ENCODE measurements around the gene BAD.

The BAD gene

DNA sequence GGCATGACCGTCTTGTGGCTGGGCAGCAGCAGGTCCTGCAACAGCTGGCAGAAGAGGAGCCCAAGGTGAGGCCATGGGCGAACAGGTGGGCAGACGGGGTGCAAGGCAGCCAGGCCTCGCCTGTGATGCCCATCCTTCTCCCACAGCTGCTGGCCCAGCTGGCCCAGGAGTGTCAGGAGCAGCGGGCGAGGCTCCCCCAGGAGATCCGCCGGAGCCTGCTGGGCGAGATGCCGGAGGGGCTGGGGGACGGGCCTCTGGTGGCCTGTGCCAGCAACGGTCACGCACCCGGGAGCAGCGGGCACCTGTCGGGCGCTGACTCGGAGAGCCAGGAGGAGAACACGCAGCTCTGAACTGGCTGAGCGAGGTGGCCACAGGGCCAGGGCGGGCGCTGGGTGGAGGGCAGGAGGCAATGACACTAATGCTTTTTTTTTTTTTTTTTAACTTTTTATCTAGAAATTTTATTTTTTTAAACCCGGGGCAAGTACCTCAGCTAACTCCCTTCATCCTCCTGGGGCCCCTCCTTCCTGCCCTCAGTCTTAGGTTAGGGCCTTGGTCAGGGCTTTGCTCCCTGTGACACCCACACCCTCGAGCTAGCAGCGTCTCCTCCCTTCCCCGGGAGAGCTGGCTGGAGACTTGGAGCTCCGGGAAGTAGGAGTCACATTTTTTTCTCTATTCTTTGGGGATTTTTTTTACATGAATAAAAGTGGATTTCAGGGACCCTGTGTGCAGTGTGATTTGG lies 17.1 kb downstream of the BAD start:
- no peak for ATAC-seq
- no peak for TF ChIP-seq ZNF565 (CRISPR knock-in tag; conservative IDR thresholded peaks at IDR 0.05; ENCODE audit: low read depth)
- TF ChIP-seq ZNF70 (CRISPR knock-in tag; IDR thresholded peaks at IDR 0.05), result no peak
- TF ChIP-seq, protein P1, sequence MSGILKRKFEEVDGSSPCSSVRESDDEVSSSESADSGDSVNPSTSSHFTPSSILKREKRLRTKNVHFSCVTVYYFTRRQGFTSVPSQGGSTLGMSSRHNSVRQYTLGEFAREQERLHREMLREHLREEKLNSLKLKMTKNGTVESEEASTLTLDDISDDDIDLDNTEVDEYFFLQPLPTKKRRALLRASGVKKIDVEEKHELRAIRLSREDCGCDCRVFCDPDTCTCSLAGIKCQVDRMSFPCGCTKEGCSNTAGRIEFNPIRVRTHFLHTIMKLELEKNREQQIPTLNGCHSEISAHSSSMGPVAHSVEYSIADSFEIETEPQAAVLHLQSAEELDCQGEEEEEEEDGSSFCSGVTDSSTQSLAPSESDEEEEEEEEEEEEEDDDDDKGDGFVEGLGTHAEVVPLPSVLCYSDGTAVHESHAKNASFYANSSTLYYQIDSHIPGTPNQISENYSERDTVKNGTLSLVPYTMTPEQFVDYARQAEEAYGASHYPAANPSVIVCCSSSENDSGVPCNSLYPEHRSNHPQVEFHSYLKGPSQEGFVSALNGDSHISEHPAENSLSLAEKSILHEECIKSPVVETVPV (CRISPR knock-in tag; IDR thresholded peaks at IDR 0.05), result no peak
- TF ChIP-seq, protein P2, sequence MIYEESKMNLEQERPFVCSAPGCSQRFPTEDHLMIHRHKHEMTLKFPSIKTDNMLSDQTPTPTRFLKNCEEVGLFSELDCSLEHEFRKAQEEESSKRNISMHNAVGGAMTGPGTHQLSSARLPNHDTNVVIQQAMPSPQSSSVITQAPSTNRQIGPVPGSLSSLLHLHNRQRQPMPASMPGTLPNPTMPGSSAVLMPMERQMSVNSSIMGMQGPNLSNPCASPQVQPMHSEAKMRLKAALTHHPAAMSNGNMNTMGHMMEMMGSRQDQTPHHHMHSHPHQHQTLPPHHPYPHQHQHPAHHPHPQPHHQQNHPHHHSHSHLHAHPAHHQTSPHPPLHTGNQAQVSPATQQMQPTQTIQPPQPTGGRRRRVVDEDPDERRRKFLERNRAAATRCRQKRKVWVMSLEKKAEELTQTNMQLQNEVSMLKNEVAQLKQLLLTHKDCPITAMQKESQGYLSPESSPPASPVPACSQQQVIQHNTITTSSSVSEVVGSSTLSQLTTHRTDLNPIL (CRISPR knock-in tag; IDR thresholded peaks at IDR 0.05; ENCODE audit: low read depth), result no peak
- no peak for TF ChIP-seq ZFP30 (CRISPR knock-in tag; IDR thresholded peaks at IDR 0.05)
- no peak for TF ChIP-seq ESRRG (CRISPR knock-in tag; IDR thresholded peaks at IDR 0.05)
- no peak for TF ChIP-seq PPARA (CRISPR knock-in tag; IDR thresholded peaks at IDR 0.05; ENCODE audit: borderline replicate concordance)
- TF ChIP-seq GLIS3 (CRISPR knock-in tag; IDR thresholded peaks at IDR 0.05), result no peak
- no peak for TF ChIP-seq ARNTL (CRISPR knock-in tag; IDR thresholded peaks at IDR 0.05; ENCODE audit: borderline replicate concordance, low read depth)
- no peak for TF ChIP-seq ZFP3 (CRISPR knock-in tag; IDR thresholded peaks at IDR 0.05)
- no peak for TF ChIP-seq ZNF8 (CRISPR knock-in tag; IDR thresholded peaks at IDR 0.05)
- no peak for TF ChIP-seq SNAI2 (CRISPR knock-in tag; IDR thresholded peaks at IDR 0.05)
- TF ChIP-seq CSDC2 (CRISPR knock-in tag; IDR thresholded peaks at IDR 0.05), result no peak
- TF ChIP-seq ZC3H10 (CRISPR knock-in tag; IDR thresholded peaks at IDR 0.05), result no peak
- no peak for TF ChIP-seq RARB (CRISPR knock-in tag; IDR thresholded peaks at IDR 0.05)
- TF ChIP-seq, protein P3, sequence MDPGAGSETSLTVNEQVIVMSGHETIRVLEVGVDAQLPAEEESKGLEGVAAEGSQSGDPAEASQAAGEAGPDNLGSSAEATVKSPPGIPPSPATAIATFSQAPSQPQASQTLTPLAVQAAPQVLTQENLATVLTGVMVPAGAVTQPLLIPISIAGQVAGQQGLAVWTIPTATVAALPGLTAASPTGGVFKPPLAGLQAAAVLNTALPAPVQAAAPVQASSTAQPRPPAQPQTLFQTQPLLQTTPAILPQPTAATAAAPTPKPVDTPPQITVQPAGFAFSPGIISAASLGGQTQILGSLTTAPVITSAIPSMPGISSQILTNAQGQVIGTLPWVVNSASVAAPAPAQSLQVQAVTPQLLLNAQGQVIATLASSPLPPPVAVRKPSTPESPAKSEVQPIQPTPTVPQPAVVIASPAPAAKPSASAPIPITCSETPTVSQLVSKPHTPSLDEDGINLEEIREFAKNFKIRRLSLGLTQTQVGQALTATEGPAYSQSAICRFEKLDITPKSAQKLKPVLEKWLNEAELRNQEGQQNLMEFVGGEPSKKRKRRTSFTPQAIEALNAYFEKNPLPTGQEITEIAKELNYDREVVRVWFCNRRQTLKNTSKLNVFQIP (CRISPR knock-in tag; IDR thresholded peaks at IDR 0.05; ENCODE audit: borderline replicate concordance, low read depth), result no peak
- TF ChIP-seq, protein P4, sequence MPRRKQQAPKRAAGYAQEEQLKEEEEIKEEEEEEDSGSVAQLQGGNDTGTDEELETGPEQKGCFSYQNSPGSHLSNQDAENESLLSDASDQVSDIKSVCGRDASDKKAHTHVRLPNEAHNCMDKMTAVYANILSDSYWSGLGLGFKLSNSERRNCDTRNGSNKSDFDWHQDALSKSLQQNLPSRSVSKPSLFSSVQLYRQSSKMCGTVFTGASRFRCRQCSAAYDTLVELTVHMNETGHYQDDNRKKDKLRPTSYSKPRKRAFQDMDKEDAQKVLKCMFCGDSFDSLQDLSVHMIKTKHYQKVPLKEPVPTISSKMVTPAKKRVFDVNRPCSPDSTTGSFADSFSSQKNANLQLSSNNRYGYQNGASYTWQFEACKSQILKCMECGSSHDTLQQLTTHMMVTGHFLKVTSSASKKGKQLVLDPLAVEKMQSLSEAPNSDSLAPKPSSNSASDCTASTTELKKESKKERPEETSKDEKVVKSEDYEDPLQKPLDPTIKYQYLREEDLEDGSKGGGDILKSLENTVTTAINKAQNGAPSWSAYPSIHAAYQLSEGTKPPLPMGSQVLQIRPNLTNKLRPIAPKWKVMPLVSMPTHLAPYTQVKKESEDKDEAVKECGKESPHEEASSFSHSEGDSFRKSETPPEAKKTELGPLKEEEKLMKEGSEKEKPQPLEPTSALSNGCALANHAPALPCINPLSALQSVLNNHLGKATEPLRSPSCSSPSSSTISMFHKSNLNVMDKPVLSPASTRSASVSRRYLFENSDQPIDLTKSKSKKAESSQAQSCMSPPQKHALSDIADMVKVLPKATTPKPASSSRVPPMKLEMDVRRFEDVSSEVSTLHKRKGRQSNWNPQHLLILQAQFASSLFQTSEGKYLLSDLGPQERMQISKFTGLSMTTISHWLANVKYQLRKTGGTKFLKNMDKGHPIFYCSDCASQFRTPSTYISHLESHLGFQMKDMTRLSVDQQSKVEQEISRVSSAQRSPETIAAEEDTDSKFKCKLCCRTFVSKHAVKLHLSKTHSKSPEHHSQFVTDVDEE (CRISPR knock-in tag; IDR thresholded peaks at IDR 0.05), result no peak

DNA sequence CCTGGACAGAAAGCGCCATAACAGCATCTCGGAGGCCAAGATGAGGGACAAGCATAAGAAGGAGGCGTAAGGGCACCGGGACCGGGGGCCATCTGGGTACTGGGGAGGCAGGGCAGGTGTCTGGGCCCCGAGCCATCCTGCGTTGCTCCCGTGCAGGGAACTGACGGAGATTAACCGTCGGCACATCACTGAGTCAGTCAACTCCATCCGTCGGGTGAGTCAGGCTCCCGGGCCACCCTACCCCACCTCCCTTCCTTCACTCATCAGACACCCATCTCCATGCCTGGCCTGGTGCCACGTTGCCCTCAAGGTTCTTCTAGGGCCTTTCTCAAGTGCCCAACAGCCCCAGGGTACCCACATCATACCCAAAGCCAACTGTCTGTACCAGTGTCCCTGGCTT lies 18.1 kb downstream of the BAD start:
- no peak for ATAC-seq
- no peak for TF ChIP-seq BACH2 (CRISPR knock-in tag; IDR thresholded peaks at IDR 0.05; ENCODE audit: borderline replicate concordance)
- no peak for TF ChIP-seq PPARA (CRISPR knock-in tag; IDR thresholded peaks at IDR 0.05; ENCODE audit: borderline replicate concordance)
- TF ChIP-seq ZNF8 (CRISPR knock-in tag; IDR thresholded peaks at IDR 0.05), result no peak
- TF ChIP-seq, protein P3 (CRISPR knock-in tag; IDR thresholded peaks at IDR 0.05; ENCODE audit: borderline replicate concordance, low read depth), result no peak
- TF ChIP-seq ZFP30 (CRISPR knock-in tag; IDR thresholded peaks at IDR 0.05), result no peak
- TF ChIP-seq TCF4 (CRISPR knock-in tag; IDR thresholded peaks at IDR 0.05; ENCODE audit: borderline replicate concordance), result no peak
- TF ChIP-seq OSR1 (CRISPR knock-in tag; IDR thresholded peaks at IDR 0.05), result no peak
- no peak for TF ChIP-seq ESRRG (CRISPR knock-in tag; IDR thresholded peaks at IDR 0.05)
- TF ChIP-seq, protein P2 (CRISPR knock-in tag; IDR thresholded peaks at IDR 0.05; ENCODE audit: low read depth), result no peak
- no peak for TF ChIP-seq ISL1 (CRISPR knock-in tag; IDR thresholded peaks at IDR 0.05)
- no peak for TF ChIP-seq TOX (CRISPR knock-in tag; IDR thresholded peaks at IDR 0.05; ENCODE audit: borderline replicate concordance)
- no peak for TF ChIP-seq ARNTL (CRISPR knock-in tag; IDR thresholded peaks at IDR 0.05; ENCODE audit: borderline replicate concordance, low read depth)
- TF ChIP-seq RARB (CRISPR knock-in tag; IDR thresholded peaks at IDR 0.05), result no peak
